Transverse colon (tissue), 4 donors: ENCODE data around the gene RBBP8.

Source experiments
- POLR2A ChIP-seq: fragments of 450-650 bp; IDR thresholded peaks from one replicate; pipeline ENCODE4 v1.6.1; 2016; ENCODE audit warnings: antibody characterized with exemption, mild to moderate bottlenecking, moderate library complexity
- POLR2AphosphoS5 ChIP-seq, 3 donors: sonication (generic); formaldehyde crosslinking; IDR thresholded peaks; one replicate each; pipeline ENCODE4 v1.6.1; 2016; ENCODE audit warnings: antibody characterized with exemption in 3 of 3
- TF ChIP-seq, protein P1 (sequence below), 5 experiments: fragments of 200-600 bp in 3 of 5; fragments of 450-650 bp in 2 of 5; sonication (generic) in 3 of 5; IDR thresholded peaks; 1 replicate in 2 of 5; 2 replicates in 3 of 5; pipeline ENCODE4 v1.5.1; 2016 to 2017; ENCODE audit warnings: antibody characterized with exemption in 5 of 5, inconsistent platforms in 3 of 5, mild to moderate bottlenecking in 2 of 5, moderate library complexity in 1 of 5

DNA sequence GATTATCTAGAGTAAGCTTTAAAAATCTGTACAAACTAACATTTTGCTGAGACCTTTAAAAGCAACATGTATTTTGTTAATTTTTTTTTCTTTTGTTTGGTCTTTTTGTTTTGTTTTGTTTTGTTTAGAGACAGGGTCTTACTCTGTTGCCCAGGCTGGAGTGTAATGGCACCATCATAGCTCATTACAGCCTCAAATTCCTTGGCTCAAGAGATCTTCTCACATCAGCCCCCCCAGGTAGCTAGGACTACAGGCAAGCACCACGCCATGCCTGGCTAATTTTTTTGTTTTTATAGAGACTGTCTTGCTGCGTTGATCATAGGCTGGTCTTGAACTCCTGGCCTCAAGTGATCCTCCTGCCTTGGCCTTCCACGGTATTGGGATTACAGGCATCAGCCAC lies 23.1 kb downstream of the RBBP8 start:
- TF ChIP-seq, protein P1, sequence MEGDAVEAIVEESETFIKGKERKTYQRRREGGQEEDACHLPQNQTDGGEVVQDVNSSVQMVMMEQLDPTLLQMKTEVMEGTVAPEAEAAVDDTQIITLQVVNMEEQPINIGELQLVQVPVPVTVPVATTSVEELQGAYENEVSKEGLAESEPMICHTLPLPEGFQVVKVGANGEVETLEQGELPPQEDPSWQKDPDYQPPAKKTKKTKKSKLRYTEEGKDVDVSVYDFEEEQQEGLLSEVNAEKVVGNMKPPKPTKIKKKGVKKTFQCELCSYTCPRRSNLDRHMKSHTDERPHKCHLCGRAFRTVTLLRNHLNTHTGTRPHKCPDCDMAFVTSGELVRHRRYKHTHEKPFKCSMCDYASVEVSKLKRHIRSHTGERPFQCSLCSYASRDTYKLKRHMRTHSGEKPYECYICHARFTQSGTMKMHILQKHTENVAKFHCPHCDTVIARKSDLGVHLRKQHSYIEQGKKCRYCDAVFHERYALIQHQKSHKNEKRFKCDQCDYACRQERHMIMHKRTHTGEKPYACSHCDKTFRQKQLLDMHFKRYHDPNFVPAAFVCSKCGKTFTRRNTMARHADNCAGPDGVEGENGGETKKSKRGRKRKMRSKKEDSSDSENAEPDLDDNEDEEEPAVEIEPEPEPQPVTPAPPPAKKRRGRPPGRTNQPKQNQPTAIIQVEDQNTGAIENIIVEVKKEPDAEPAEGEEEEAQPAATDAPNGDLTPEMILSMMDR (IDR thresholded peaks at IDR 0.05), result no peak
- TF ChIP-seq POLR2AphosphoS5 (IDR thresholded peaks at IDR 0.05) (no peak), POLR2A (no peak)
